ENCODE data around the gene IBSP. TPM values are rescaled to one million over a fixed set of nuclear protein-coding genes. Genes with fewer than 3 reads are reported as not detected.

IBSP gene
- total RNA-seq, 1 experiment from 2014 or later = not detected

GRCh38 chr4:87855559-87855958 lies 56.2 kb downstream of the IBSP start:
- Histone ChIP-seq H3K14ac (ENCODE audit: insufficient read depth, low read length) (no peak overlapping the region; the same call in 1 of the 2 replicates), H3K9ac (ENCODE audit: extremely low read depth, insufficient read length, low read length) (no peak overlapping the region), H3K56ac (ENCODE audit: insufficient read length, low read depth, low read length) (no peak overlapping the region), H4K5ac (ENCODE audit: insufficient read length, low read depth, low read length) (no peak overlapping the region), H2BK12ac (ENCODE audit: insufficient read length, low read depth, low read length) (no peak overlapping the region), H3K4me1 (ENCODE audit: insufficient read depth, low read length) (peaks cover 5% of the 10 kb centered on the region; the same call in 1 of the 2 replicates), H3K4me2 (ENCODE audit: insufficient read depth, insufficient read length, low read length) (no peak overlapping the region), H3K18ac (ENCODE audit: insufficient read length, low read depth, low read length) (no peak overlapping the region), H3K23me2 (ENCODE audit: insufficient read length, low read depth, low read length, poor library complexity, severe bottlenecking) (no peaks in the 10 kb centered on the region), H2BK5ac (ENCODE audit: insufficient read length, low read length) (no peak overlapping the region), H3K23ac (ENCODE audit: insufficient read length, low read depth, low read length) (no peak overlapping the region), H3K27me3 (ENCODE audit: insufficient read depth, low read length) (no peaks in the 10 kb centered on the region; the same call in 1 of the 2 replicates), H3K4ac (ENCODE audit: low read depth, low read length) (no peak overlapping the region), H3K27ac (ENCODE audit: insufficient read length, low read depth, low read length) (no peak overlapping the region), H2AFZ (ENCODE audit: low read length) (no peak overlapping the region), H4K91ac (ENCODE audit: insufficient read length, low read depth, low read length) (no peak overlapping the region), H3K79me1 (ENCODE audit: insufficient read depth, low read depth, low read length, poor library complexity, severe bottlenecking) (no peaks in the 10 kb centered on the region), H2BK20ac (ENCODE audit: low read depth, low read length, poor library complexity, severe bottlenecking) (no peak overlapping the region), H3K79me2 (ENCODE audit: insufficient read depth, low read length) (no peaks in the 10 kb centered on the region), H4K8ac (replicated peaks; ENCODE audit: insufficient read length, low read depth, low read length) (no peak overlapping the region), H2AK5ac (ENCODE audit: insufficient read length, low read length) (no peak overlapping the region), H2BK15ac (ENCODE audit: low read depth, low read length) (no peak overlapping the region), H3T11ph (ENCODE audit: low read length) (no peak overlapping the region), H3K9me3 (ENCODE audit: control insufficient read depth, low read depth, low read length) (no peaks in the 10 kb centered on the region), H4K20me1 (ENCODE audit: control insufficient read depth, insufficient read depth, insufficient read length) (no peaks in the 10 kb centered on the region), H2BK120ac (ENCODE audit: low read depth, low read length, poor library complexity, severe bottlenecking) (no peak overlapping the region)
- Mint-ChIP-seq H3K27ac (no peak overlapping the region), H3K4me1 (peaks cover 13 to 26% of the 10 kb centered on the region in 2 experiments), H3K27me3 (ENCODE audit: low read depth) (peaks cover 3% of the 10 kb centered on the region), H3K9me3 (peaks cover 0 to 3% of the 10 kb centered on the region in 2 experiments; a peak in 2 of 5 replicates), H3K4me3 (no peak overlapping the region), H3K36me3 (ENCODE audit: insufficient read depth in 1 of 3, low read depth in 3 of 3) (no peaks in the 10 kb centered on the region; a peak in 2 of 7 replicates)
- no peak for DNase-seq
- TF ChIP-seq CTCF (conservative IDR thresholded peaks at IDR 0.05) = no peak
- WGBS (ENCODE audit: extremely low coverage, insufficient read length, low lambda C conversion rate) = no CpG with 5 or more reads among the region's 8 CpGs

All from H9 (cell line).